Measurements from ENCODE around the gene KCNJ10. TPM values are rescaled to one million over a fixed set of nuclear protein-coding genes. Genes with fewer than 3 reads are reported as not detected.

KCNJ10 gene
- total and polyA plus RNA-seq, 2 donors (not counting 3 experiments of a cell fraction or from before 2014, with no cell fraction given), result not detected

DNA sequence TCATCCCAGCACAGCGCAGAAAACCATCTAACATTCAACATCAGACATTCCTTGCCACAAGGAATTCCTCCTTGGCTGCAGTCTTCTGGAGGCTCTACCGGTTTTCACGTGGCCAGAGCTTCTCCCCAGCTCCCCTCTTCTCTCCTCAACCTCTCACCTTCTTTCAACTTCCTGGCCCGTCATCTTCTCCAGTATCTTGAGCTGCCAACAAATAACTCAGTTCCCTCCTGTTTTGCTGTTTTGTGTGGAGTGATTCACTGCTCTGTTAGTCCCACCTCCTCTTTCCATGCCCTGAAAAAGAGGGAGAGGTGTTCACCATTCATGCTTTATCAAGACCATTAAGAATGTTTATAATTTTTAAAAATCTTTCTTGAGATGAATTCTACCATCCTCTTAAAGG lies 70.8 kb downstream of the KCNJ10 start:
- CTCF ChIA-PET, result interaction anchor here (1.2 to 2.5 kb wide), 3 partner anchors 9 to 867 kb away, joined by 3 to 23 read pairs (median 3); no protein-coding TSS in a partner anchor
- dilution Hi-C loops (cut with MboI; ENCODE audit: extremely low pct_ligation_motif_present, low sequenced_read_pairs) (no loop called here), intact Hi-C loops (cut with micrococcal nuclease) (no loop called here)
- no peak for DNase-seq (ENCODE audit: low read depth, low spot score)
- Histone ChIP-seq H3K9me1 (replicated peaks; ENCODE audit: control insufficient read depth, extremely low read depth, insufficient read depth, low read length) (no peaks in the 10 kb centered on the region), H2AFZ (ENCODE audit: low read depth, low read length) (no peak overlapping the region), H3K4me1 (ENCODE audit: control insufficient read depth, extremely low read depth, insufficient read depth, low read length) (no peaks in the 10 kb centered on the region), H4K20me1 (replicated peaks; ENCODE audit: control insufficient read depth, extremely low read depth, insufficient read depth, low read length) (no peaks in the 10 kb centered on the region), H3K79me2 (ENCODE audit: control insufficient read depth, insufficient read depth, low read length) (no peaks in the 10 kb centered on the region), H3K9me3 (replicated peaks; ENCODE audit: control insufficient read depth, insufficient read depth, low read length) (no peaks in the 10 kb centered on the region), H3K9ac (replicated peaks; ENCODE audit: extremely low read depth, insufficient read depth, low read length) (no peak overlapping the region), H3K4me3 (replicated peaks in 1 of 3; ENCODE audit: insufficient read depth in 1 of 3, low read depth in 1 of 3, low read length in 3 of 3) (no peak overlapping the region), H3K27ac (ENCODE audit: insufficient read depth, low read depth, low read length) (no peak overlapping the region), H3K36me3 (ENCODE audit: control insufficient read depth in 2 of 2, extremely low read depth in 1 of 2, insufficient read depth in 2 of 2, low read length in 2 of 2) (no peaks in the 10 kb centered on the region), H3K4me2 (ENCODE audit: insufficient read depth, low read length) (no peak overlapping the region), H3K27me3 (ENCODE audit: control insufficient read depth in 2 of 2, insufficient read depth in 2 of 2, low read length in 2 of 2) (peaks cover 8 to 14% of the 10 kb centered on the region in 2 experiments)
- POLR2A ChIA-PET, result no interaction called here
- FAIRE-seq, result no peak
- BruUV-seq (replicated peaks), result no TSS peak
- TF ChIP-seq, protein P1, sequence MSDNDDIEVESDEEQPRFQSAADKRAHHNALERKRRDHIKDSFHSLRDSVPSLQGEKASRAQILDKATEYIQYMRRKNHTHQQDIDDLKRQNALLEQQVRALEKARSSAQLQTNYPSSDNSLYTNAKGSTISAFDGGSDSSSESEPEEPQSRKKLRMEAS (IDR thresholded peaks at IDR 0.05; ENCODE audit: insufficient read depth, insufficient read length), result no peak
- TF ChIP-seq JUN (IDR thresholded peaks at IDR 0.05; ENCODE audit: borderline replicate concordance, insufficient read depth, insufficient read length, low read depth) (no peak), MYC (IDR thresholded peaks at IDR 0.05; ENCODE audit: low read depth, low read length) (no peak), POLR2AphosphoS5 (IDR thresholded peaks at IDR 0.05; ENCODE audit: insufficient read depth, low read depth, low read length) (no peak), GATA2 (IDR thresholded peaks at IDR 0.05; ENCODE audit: insufficient read depth, insufficient read length, low read depth, low read length) (no peak), FOS (IDR thresholded peaks at IDR 0.05; ENCODE audit: borderline replicate concordance, insufficient read depth, low read length) (no peak), EZH2 (IDR thresholded peaks at IDR 0.05; ENCODE audit: borderline replicate concordance, low read depth, low read length, severe bottlenecking) (no peak), POLR2A (IDR thresholded peaks at IDR 0.05; ENCODE audit: low read depth, low read length) (no peak)
- TF ChIP-seq, protein P2, sequence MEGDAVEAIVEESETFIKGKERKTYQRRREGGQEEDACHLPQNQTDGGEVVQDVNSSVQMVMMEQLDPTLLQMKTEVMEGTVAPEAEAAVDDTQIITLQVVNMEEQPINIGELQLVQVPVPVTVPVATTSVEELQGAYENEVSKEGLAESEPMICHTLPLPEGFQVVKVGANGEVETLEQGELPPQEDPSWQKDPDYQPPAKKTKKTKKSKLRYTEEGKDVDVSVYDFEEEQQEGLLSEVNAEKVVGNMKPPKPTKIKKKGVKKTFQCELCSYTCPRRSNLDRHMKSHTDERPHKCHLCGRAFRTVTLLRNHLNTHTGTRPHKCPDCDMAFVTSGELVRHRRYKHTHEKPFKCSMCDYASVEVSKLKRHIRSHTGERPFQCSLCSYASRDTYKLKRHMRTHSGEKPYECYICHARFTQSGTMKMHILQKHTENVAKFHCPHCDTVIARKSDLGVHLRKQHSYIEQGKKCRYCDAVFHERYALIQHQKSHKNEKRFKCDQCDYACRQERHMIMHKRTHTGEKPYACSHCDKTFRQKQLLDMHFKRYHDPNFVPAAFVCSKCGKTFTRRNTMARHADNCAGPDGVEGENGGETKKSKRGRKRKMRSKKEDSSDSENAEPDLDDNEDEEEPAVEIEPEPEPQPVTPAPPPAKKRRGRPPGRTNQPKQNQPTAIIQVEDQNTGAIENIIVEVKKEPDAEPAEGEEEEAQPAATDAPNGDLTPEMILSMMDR (IDR thresholded peaks at IDR 0.05; ENCODE audit: extremely low read depth in 1 of 2, insufficient read depth in 1 of 2, low read depth in 1 of 2, low read length in 2 of 2), result no peak

Measured in endothelial cell of umbilical vein (primary cell).